ENCODE results near the gene LENG8.
A peak's percentile ranks its signal among the peaks of the same experiment; 100 is the strongest.
"Not testable (repeated sequence)": the region's sequence is repeated elsewhere in the genome, so short reads cannot be mapped to it uniquely, and the experiment has no call there.

Gene LENG8

DNA sequence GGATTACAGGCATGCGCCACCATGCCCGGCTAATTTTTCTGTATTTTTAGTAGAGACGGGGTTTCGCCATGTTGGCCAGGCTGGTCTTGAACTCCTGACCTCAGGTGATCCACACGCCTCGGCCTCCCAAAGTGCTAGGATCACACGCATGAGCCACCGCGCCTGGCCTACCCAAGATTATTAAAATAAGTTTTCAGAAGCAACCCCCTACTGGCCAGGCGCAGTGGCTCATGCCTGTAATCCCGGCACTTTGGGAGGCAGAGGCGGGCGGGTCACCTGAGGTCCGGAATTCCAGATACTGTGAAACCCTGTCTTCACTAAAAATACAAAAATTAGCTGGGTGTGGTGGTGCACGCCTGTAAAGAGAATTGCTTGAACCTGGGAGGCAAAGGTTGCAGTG lies 2.6 kb upstream of the LENG8 start:
- not testable (repeated sequence) for DNase-seq

DNA sequence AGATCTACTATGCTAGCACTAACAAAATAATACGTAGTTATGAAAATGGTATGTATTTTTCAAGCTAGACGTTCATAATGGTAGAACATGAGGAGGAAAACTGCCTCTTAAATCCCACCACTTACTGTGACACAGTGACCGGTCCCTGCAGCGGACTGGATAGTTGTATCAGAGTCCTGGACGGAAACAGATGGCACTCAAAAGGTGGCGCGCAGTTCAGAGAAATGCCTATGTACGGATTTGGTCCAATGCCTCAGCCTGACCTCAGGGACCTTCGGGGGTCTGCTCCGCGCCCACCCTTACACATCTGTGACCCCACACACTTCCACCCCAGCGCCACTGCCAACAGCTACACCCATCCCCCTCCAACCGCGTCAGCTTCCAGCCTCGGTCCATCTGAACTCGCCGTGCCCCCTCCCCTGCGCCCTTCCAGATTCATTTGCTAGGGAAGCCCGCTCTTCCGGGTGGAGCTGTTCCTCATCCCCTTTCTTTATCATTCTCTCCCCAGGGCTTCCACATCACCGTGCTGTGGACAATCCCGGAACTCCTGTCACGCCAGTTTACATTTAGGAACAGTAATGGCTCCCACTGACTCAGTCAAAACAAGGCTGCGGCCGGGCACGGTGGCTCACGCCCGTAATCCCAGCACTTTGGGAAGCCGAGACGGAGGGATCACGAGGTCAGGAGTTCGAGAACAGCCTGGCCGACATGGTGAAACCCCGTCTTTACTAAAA lies 792 bp upstream of the LENG8 start:
- DNase-seq, result peak; percentile 49

DNA sequence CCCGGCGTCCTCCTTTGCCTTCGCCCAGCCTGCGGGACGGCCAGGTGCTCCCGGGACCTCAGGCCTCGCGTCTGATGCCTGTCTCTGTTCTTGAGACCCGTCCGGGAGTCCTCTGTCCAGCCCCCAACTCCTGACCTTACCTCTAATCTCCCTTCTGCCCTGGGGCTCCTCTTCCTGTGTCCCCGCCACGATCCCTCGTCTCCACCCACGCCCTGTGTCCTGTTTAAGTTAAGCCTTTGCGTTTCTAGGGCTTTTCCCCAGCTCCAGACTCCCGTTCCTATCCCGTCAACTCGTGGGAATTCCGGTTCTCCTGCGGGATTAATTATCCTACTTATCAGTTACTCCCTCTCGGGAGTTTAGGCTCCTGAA lies 686 bp downstream of the LENG8 start:
- DNase-seq, result no peak

DNA sequence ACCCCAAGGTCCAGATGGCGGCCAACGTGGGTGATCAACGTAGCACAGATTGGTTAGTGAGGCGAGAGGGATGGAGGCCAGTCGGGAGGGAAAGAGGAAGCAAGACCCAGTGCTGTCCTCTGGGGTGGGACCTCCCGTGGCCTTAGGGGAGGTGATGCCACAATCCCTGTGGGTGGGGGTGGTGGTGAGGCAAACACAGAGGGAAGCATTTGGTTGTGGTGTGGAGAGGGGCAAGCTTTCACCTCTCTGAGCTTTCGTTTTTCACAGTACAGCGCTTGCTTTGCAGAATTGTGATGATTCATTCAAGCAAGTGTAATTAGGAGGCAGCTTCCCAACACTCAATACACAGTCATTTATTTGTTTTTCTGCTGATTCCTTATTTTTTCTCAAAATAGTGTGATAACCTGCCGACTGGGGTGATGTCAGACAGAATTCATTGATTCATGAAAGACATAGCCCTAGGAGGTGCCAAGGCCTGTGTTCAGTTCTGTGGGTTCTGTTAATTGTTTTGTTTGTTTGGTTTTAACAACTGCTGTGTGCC lies 2.4 kb downstream of the LENG8 start:
- no peak for DNase-seq

DNA sequence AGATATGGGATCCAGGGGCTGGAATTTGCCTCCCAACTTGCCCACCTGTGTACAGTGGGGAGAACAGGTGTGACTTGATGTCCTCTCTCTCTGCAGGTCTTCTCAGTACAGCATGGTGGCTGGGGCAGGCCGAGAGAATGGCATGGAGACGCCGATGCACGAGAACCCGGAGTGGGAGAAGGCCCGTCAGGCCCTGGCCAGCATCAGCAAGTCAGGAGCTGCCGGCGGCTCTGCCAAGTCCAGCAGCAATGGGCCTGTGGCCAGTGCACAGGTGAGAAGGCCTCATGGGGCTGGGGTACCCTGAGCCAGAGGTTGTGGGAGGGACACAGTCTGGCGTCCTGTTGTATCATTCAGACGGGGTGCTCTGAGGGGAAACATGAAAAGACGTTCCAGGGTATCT lies 3.0 kb downstream of the LENG8 start:
- DNase-seq, result no peak

DNA sequence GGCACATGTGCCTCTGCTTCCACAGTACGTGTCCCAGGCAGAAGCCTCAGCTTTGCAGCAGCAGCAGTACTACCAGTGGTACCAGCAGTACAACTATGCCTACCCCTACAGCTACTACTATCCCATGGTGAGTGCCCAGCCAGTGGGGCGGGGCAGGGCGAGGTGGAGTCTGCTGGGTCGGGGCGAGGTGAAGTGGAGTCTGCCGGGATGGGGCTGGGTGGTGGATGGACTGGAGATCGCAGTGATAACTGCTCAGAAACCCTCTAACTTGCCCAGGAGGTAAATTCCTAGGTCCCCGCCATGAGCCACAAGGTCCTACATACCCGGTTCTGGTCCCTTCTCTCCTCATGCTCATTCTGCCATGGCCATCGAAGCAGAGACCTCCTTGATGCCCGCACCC lies 3.6 kb downstream of the LENG8 start:
- no peak for DNase-seq

DNA sequence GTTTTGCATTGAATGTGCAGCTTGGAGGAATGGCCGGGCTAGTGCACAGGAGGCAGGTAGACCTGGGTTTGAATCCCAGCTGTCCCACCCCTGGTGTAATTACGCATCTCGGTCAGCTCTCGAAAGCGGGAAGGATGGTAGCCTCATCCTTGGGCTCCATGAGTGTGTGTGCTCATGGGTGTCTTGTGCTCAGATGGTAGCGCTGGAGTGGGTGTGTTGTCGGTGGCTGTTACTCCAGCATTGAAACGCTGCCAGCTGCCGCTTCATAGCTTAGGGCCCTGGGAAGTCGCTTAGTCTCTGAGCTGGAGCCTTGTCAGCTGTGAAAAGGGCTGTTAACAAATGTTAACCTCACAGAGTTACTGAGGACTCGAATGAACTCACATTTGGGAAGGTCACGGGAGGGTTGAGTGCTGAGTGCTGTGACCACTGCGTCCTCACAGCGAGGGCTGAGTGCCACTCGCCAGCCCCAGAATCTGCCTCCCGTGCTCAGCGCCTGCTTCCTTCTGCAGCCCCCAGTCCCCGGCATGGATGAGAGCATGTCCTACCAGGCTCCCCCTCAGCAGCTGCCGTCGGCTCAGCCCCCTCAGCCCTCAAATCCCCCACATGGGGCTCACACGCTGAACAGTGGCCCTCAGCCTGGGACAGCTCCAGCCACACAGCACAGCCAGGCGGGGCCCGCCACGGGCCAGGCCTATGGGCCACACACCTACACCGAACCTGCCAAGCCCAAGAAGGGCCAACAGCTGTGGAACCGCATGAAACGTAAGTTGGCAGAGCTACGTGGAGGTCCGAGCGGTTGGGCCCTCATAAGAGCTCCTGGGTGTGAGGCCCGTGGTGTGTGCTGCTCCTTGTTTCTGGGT lies 5.2 kb downstream of the LENG8 start:
- DNase-seq, result no peak

DNA sequence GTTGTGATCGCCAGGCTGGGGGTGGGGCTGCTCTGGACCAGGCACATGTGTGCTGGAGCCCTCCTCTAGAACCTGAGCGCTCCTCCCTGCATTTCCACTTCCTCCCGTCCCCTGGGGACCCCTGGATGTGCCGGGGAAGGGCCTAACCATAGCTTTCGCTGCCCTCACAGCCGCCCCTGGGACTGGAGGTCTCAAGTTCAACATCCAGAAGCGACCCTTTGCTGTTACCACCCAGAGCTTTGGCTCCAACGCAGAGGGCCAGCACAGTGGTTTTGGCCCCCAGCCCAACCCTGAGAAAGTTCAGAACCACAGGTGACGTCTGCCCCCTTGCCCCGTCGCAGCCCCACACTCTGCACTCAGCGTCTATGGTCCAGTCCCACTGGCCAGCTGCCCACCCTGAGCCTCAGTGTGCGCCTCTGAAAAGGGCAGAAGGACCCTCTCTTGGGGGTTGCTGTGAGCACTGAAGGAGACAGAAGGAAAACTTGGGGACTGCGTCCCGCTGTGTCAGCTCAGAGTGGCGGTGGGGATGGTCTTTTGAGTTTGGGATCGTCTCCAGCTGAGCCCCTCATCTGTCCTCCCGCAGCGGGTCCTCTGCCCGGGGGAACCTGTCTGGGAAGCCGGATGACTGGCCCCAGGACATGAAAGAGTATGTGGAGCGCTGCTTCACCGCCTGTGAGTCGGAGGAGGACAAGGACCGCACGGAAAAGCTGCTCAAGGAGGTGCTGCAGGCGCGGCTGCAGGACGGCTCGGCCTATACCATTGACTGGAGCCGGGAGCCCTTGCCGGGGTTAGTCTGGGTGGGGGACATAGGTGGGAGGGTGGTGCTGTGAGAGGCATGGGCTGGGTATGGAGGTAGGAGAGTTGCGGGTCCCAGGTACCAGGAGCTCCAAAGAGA lies 6.0 kb downstream of the LENG8 start:
- no peak for DNase-seq

DNA sequence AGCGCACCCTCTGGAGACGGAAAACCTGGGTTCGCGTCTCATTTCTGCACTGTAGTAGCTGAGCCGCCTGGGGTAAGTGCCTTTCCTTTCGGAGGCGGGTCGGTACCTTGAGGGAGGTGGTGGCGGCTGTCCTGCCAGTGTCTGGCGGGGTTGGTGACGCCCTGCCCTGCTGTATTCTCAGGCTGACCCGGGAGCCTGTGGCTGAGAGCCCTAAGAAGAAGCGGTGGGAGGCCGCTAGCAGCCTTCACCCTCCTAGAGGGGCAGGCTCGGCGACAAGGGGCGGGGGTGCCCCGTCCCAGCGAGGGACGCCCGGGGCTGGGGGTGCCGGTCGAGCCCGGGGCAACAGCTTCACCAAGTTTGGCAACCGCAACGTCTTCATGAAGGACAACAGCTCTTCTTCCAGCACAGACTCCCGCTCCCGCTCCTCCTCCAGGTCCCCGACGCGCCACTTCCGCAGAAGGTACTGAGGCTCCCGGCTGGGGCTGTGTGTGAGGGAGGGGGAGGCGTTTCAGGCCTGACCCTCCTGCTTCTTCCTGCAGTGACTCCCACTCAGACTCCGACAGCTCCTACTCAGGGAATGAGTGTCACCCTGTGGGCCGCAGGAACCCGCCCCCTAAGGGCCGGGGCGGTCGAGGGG lies 6.9 kb downstream of the LENG8 start:
- no peak for DNase-seq

DNA sequence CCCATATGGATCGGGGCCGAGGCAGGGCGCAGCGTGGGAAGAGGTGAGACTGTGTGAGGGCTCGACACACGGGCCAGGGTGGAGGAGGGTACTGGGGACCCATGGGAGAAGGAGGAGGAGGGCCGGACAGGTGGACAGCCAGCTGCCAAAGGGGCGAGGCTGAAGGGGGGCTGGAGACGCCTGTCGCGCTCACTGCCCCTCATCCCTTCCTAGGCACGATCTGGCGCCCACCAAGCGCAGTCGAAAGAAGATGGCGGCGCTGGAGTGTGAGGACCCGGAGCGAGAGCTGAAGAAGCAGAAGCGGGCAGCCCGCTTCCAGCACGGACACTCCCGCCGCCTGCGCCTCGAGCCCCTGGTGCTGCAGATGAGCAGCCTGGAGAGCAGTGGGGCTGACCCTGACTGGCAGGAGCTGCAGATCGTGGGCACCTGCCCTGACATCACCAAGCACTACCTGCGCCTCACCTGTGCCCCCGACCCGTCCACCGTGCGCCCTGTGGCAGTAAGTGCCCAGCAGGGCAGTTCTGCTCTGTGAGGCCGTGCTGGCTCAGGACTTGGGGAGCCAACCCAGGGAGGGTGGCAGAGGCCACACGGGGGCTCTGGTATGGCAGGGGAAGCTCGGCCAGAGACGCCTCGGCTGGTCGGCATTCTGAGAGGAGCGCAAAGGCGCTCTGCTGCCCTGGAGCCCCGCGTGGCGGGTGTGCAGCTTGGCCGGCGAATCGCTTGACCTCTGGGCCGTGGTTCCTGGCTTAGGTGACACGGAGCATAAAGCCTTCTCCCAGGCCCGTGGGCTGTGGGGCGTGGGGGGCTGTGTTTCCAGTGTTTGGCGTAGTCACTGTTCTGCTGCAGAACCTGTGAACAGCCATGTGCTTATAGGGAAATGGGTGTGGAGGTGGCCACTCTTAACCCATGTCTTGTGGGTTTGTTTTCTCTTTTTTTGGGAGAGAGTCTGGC lies 7.7 kb downstream of the LENG8 start:
- no peak for DNase-seq

DNA sequence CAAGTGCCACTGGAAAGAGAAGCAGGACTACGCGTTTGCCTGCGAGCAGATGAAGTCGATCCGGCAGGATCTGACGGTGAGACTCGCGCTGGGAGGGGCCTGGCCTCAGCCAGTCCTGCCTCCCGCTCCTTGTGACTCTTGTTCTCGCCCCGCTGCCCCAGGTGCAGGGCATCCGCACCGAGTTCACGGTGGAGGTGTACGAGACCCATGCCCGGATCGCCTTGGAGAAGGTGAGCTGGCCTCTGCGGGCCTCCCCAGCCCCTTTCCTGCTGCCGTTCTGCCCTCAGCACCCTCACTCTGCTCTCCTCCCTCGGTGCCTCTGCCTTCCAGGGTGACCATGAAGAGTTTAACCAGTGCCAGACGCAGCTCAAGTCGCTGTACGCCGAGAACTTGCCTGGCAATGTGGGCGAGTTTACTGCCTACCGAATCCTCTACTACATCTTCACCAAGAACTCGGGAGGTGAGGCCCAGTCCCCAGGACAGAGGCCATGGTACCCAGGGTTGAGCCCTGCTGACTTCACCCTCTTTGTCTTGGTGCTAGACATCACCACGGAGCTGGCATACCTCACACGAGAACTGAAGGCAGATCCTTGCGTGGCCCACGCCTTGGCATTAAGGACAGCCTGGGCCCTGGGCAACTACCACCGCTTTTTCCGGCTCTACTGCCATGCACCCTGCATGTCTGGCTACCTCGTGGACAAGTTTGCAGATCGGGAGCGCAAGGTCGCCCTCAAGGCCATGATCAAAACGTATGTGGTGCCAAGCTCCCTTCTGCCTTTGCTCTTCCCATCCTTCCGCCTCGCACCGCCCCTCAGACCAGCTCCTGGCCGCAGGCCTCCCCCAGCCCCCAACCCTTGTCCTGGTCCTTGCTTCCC lies 9.0 kb downstream of the LENG8 start:
- no peak for DNase-seq

DNA sequence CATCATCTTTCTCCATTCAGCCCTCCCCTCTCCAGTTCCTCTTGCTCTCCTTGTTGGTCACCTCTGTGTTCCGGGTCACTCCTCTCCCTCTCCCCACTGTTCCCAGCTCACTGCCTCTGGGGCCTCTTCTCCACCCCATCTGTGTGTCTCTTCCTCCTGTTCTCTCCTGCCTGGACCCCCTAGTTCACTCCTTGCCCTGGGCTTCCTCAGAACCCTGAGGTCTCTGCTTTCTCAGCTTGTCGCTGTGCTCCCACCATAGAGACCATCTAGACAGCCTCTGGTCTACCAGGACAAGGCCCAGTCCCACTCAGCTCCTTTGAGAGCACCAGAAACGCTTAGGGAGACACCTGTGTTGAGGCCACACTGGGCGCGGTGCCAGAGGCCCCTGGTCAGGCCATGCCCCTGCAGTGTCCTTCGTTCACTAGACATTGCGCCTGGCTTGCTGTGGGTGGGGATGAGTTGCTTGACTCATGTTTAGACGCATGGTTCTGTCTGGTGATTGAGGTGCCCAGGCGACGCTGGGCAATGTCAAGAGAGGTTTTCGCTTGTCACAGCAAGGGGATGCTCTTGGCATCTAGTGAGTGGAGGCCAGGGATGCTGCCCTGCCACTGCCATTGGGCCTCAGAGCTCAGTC lies 9.8 kb downstream of the LENG8 start:
- no peak for DNase-seq

DNA sequence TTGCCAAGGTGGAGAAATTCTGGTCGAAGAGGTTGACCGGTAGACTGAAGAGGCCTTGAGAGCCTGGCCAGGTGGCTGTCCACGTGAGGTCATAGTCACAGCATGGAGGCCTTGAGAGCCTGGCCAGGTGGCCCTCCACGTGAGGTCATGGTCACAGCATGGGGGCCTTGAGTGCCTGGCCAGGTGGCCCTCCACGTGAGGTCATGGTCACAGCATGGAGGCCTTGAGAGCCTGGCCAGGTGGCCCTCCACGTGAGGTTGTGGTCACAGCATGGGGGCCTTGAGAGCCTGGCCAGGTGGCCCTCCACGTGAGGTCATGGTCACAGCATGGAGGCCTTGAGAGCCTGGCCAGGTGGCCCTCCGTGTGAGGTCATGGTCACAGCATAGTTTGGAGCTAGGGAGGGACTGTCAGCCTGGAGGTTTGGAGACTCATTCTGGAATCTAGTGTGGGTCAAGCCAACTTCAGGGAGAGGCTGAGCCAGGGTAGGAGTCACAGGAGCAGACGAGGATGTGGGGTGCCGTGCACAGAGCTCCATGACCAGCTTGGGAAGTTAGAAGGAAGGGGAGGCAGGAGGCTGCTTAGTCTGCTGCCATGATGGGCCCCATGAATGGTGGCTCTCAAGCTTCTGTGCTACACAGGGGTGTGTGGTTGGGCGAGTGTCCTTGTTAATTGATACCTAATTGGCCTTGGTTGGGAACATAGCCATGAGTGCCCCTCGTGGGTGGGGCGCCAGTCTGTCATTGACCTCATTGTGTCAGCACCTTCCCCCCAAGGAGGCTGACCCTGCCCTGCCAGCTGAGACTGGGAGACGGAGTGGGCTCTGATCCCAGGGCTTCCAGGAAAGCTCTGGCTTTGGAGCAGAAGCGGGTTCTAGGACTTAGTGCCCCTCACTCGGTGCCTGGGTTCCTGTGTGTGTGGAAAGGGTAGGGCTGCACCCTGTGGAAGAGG lies 10.6 kb downstream of the LENG8 start:
- DNase-seq, result no peak

DNA sequence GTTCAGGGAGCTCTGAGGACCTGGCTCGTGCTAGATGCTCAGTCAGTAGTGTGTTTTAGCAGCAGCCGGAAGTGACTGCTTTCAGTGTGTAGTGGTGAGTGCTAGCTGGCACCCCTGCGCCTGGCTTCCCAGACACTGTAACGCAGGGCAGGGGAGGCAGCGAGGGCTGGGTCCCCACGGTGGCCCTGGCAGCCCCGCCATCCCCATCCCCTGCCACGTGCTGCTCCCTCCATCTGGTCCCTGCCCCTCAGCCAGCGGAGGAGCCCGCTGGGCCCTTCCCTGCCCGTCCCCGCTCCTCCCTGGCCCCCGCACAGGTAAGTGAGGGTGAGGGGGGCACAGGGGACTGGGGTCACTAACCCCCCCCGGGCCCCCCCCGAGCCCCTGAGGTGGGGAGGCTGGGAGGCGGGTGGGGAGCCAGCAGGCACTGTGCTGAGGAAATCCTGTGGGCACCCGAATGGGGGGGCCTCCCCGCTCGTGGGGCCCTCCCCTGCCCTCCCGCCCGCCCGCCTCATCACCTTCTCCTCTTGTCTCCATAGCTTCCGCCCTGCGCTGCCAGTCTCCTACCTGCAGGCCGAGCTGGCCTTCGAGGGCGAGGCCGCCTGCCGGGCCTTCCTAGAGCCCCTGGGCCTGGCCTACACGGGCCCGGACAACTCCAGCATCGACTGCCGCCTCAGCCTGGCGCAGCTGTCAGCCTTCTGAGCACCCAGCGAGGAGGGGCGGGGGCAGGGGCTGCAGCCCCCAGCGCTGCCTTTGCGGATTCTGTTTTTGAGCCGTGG lies 11.4 kb downstream of the LENG8 start:
- DNase-seq, result no peak

DNA sequence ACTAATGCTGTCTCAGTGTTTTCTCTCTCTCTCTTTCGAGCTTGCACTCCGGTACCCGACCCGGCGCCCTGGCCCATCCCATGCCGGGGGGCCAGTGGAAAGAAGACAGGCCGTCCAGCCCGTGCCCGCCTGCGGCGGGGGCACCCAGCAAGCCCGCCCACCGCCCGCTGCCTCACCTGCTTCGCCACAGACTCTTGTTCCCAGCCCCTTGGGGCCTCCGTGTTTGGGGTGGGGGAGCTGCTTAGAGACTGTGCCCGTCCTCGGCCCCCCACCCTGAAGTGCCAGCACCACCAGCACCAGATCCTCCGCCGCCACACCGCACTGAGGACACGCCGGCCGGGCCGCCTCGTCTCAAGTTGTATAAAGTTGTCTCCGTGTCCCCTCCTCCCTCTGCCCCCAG lies 12.2 kb downstream of the LENG8 start:
- DNase-seq, result no peak

DNA sequence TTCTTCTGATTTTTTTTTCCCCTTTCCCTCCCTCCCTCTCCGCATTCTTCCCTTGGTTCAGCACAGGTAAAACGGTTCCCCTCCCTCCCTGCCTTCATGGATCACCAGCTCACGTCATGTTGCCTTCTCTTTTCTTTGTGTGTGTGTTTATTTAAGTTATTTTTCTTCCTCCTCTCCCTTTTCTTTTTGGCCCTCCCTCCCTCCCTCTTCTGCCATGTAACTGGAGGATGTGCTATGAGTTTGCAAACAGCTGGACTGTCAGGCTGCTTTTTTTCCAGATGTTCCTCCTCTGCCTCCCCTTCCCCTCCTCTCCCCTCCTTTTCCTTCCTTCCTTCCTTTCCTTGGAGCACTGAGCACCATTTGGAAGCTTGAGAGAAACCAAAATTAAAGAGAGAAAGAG lies 12.6 kb downstream of the LENG8 start:
- no peak for DNase-seq

DNA sequence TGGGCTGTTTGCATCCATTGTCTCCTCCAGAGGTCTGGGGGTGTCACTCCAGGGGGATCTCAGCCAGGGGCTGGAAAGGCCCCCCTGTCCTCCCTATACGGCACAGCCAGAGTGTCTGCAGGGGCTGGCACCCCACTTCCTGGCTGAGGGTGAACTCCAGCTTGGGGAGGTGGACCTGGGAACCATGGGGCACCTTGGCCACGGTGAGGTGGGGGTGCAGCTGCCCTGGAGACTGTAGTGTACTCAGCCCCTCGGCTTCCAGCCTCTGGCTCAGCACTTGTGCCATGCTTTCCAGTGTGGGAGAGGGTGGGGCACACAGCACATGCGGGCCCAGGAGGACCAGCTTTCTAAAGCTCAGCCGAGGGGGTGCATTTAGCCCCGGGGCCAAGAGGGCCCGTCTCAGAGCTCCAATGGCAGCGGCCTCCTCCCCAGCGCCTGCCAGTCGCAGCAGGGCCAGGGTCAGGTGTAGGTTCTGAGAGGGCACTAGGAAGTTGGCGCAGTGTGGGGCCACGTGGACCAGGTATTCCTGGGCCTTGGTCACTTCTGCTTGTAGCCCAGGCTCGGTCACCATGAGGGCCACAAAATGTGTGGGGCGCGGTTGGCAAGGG lies 13.2 kb downstream of the LENG8 start:
- no peak for DNase-seq
